H9 (cell line): ENCODE measurements around the gene RASAL1. TPM values are rescaled to one million over a fixed set of nuclear protein-coding genes. Genes with fewer than 3 reads are reported as not detected.

Experiments used
- DNase-seq: peaks from one replicate; pipeline ENCODE4 v3.0.0-alpha.2; 2017
- H2AFZ ChIP-seq: one replicate; pipeline ENCODE4 v1.6.1; 2013; ENCODE audit warnings: mild to moderate bottlenecking, low read length, control low read depth, moderate library complexity
- H2AK5ac ChIP-seq: 2 replicates; pipeline ENCODE4 v1.6.1; 2013; ENCODE audit warnings: low read length, control low read depth, mixed read lengths; ENCODE audit not compliant: insufficient read length
- H2BK120ac ChIP-seq: one replicate; pipeline ENCODE4 v1.6.1; 2013; ENCODE audit warnings: low read depth, mild to moderate bottlenecking, low read length, control low read depth, inconsistent platforms; ENCODE audit not compliant: poor library complexity, severe bottlenecking
- H2BK12ac ChIP-seq: 2 replicates; pipeline ENCODE4 v1.6.1; 2013; ENCODE audit warnings: low read length, control low read depth, mixed read lengths, low read depth; ENCODE audit not compliant: insufficient read length
- H2BK15ac ChIP-seq: 2 replicates; pipeline ENCODE4 v1.6.1; 2013; ENCODE audit warnings: low read depth, low read length, control low read depth
- H2BK20ac ChIP-seq: one replicate; pipeline ENCODE4 v1.6.1; 2013; ENCODE audit warnings: low read depth, mild to moderate bottlenecking, low read length, control low read depth, inconsistent platforms; ENCODE audit not compliant: poor library complexity, severe bottlenecking
- H2BK5ac ChIP-seq: 2 replicates; pipeline ENCODE4 v1.6.1; 2013; ENCODE audit warnings: low read length, control low read depth, mixed read lengths; ENCODE audit not compliant: insufficient read length
- H3K14ac ChIP-seq: 2 replicates; pipeline ENCODE4 v1.6.1; 2013; ENCODE audit warnings: low read length, control low read depth; ENCODE audit not compliant: insufficient read depth
- H3K18ac ChIP-seq: 2 replicates; pipeline ENCODE4 v1.6.1; 2013; ENCODE audit warnings: low read depth, mild to moderate bottlenecking, mixed read lengths, low read length, control low read depth; ENCODE audit not compliant: insufficient read length
- H3K23ac ChIP-seq: 2 replicates; pipeline ENCODE4 v1.6.1; 2013; ENCODE audit warnings: low read length, control low read depth, mixed read lengths, low read depth; ENCODE audit not compliant: insufficient read length
- H3K23me2 ChIP-seq: 2 replicates; pipeline ENCODE4 v1.6.1; 2013; ENCODE audit warnings: low read depth, mild to moderate bottlenecking, mixed read lengths, low read length, control low read depth; ENCODE audit not compliant: insufficient read length, poor library complexity, severe bottlenecking
- H3K27ac ChIP-seq: 2 replicates; pipeline ENCODE4 v1.5.1; 2013; ENCODE audit warnings: low read length, control low read depth, mixed read lengths, low read depth; ENCODE audit not compliant: insufficient read length
- H3K27me3 ChIP-seq: 2 replicates; pipeline ENCODE4 v1.6.1; 2013; ENCODE audit warnings: low read length, control low read depth, inconsistent platforms; ENCODE audit not compliant: insufficient read depth
- H3K4ac ChIP-seq: 2 replicates; pipeline ENCODE4 v1.6.1; 2013; ENCODE audit warnings: low read depth, mild to moderate bottlenecking, control low read depth, inconsistent platforms, low read length, moderate library complexity
- H3K4me1 ChIP-seq: 2 replicates; pipeline ENCODE4 v1.6.1; 2013; ENCODE audit warnings: low read length, control low read depth, inconsistent platforms; ENCODE audit not compliant: insufficient read depth
- H3K4me2 ChIP-seq: 2 replicates; pipeline ENCODE4 v1.6.1; 2013; ENCODE audit warnings: low read length, control low read depth, mixed read lengths; ENCODE audit not compliant: insufficient read length, insufficient read depth
- H3K56ac ChIP-seq: 2 replicates; pipeline ENCODE4 v1.6.1; 2013; ENCODE audit warnings: low read depth, mild to moderate bottlenecking, mixed read lengths, low read length, control low read depth; ENCODE audit not compliant: insufficient read length
- H3K79me1 ChIP-seq: 2 replicates; pipeline ENCODE4 v1.6.1; 2013; ENCODE audit warnings: low read depth, mild to moderate bottlenecking, moderate library complexity, low read length, control low read depth, inconsistent platforms; ENCODE audit not compliant: insufficient read depth, poor library complexity, severe bottlenecking
- H3K79me2 ChIP-seq: 2 replicates; pipeline ENCODE4 v1.6.1; 2013; ENCODE audit warnings: low read length, control low read depth, inconsistent platforms; ENCODE audit not compliant: insufficient read depth
- H3K9ac ChIP-seq: 2 replicates; pipeline ENCODE4 v1.6.1; 2013; ENCODE audit warnings: low read length, control low read depth, mixed read lengths; ENCODE audit not compliant: insufficient read length; ENCODE audit errors: extremely low read depth
- H3K9me3 ChIP-seq: one replicate; pipeline ENCODE4 v1.6.1; 2013; ENCODE audit warnings: low read depth, low read length, inconsistent platforms; ENCODE audit not compliant: control insufficient read depth
- H3T11ph ChIP-seq: one replicate; pipeline ENCODE4 v1.6.1; 2013; ENCODE audit warnings: mild to moderate bottlenecking, low read length, control low read depth, inconsistent platforms
- H4K20me1 ChIP-seq: one replicate; pipeline ENCODE4 v1.6.1; 2013; ENCODE audit not compliant: control insufficient read depth, insufficient read length, insufficient read depth
- H4K5ac ChIP-seq: 2 replicates; pipeline ENCODE4 v1.6.1; 2013; ENCODE audit warnings: low read depth, mild to moderate bottlenecking, mixed read lengths, low read length, control low read depth; ENCODE audit not compliant: insufficient read length
- H4K8ac ChIP-seq: replicated peaks from 2 replicates; pipeline ENCODE4 v1.6.1; 2013; ENCODE audit warnings: low read length, control low read depth, mixed read lengths, low read depth; ENCODE audit not compliant: insufficient read length
- H4K91ac ChIP-seq: 2 replicates; pipeline ENCODE4 v1.6.1; 2013; ENCODE audit warnings: low read depth, mild to moderate bottlenecking, moderate library complexity, mixed read lengths, low read length, control low read depth; ENCODE audit not compliant: insufficient read length
- H3K27ac Mint-ChIP-seq, 3 experiments: 2 replicates in 2 of 3; 3 replicates in 1 of 3; pipeline ENCODE4 v1.8.0; 2020 to 2021; ENCODE audit warnings: mixed read lengths in 3 of 3, mild to moderate bottlenecking in 1 of 3, moderate library complexity in 1 of 3
- H3K27me3 Mint-ChIP-seq: 2 replicates; pipeline ENCODE4 v1.8.0; 2021; ENCODE audit warnings: low read depth, mild to moderate bottlenecking, moderate library complexity, mixed read lengths
- H3K36me3 Mint-ChIP-seq, 3 experiments: 2 replicates in 2 of 3; 3 replicates in 1 of 3; pipeline ENCODE4 v1.8.0; 2020 to 2021; ENCODE audit warnings: low read depth in 3 of 3, mixed read lengths in 3 of 3; ENCODE audit not compliant: insufficient read depth in 1 of 3
- H3K4me1 Mint-ChIP-seq, 2 experiments: 2 replicates each; pipeline ENCODE4 v1.8.0; 2020; ENCODE audit warnings: mixed read lengths in 2 of 2
- H3K4me3 Mint-ChIP-seq, 2 experiments: 2 replicates in 1 of 2; 3 replicates in 1 of 2; pipeline ENCODE4 v1.8.0; 2020 to 2021; ENCODE audit warnings: mild to moderate bottlenecking in 2 of 2, mixed read lengths in 2 of 2, moderate library complexity in 1 of 2
- H3K9me3 Mint-ChIP-seq, 2 experiments: 2 replicates in 1 of 2; 3 replicates in 1 of 2; pipeline ENCODE4 v1.8.0; 2020; ENCODE audit warnings: mild to moderate bottlenecking in 2 of 2, mixed read lengths in 2 of 2, moderate library complexity in 1 of 2
- WGBS: extraction: QIAGEN DNeasy Blood & Tissue Kit; methylation state at CpG from one replicate; pipeline ENCODE4 v1.1.7; 2013; ENCODE audit warnings: missing lambda C conversion rate, low lambda C conversion rate, mixed read lengths; ENCODE audit not compliant: insufficient read length; ENCODE audit errors: extremely low coverage; 5-methylcytosine and 5-hydroxymethylcytosine counted together
- total RNA-seq: library from RNA; stranded (reverse); gene quantifications from 2 replicates; pipeline ENCODE4 v1.2.1, GENCODE V29; 2021
- TF ChIP-seq, protein P1 (sequence below): fragments of 200-600 bp; sonication (generic); conservative IDR thresholded peaks from 3 replicates; pipeline ENCODE4 v1.8.0; 2021; ENCODE audit warnings: antibody characterized with exemption, mild to moderate bottlenecking

RASAL1 gene
- total RNA-seq, 1 experiment from 2014 or later: 2.3 TPM

DNA sequence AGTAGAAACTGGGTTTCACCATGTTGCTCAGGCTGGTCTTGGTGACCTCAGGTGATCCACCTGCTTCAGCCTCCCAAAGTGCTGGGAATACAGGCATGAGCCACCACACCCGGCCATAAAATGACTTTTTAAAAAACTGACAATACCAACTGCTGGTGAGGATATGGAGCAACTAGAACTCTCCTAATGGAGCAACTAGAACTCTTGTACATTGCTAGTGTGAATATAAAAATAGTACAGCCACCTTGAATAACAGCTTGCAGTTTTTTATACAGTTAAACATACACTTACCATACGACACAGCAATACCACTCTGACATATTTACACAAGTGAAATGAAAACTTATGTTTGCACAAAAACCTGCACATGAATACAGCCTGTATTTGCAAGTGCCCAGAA is 11.4 kb upstream of the RASAL1 start:
- no peak overlapping the region for H4K5ac ChIP-seq
- TF ChIP-seq, protein P1, sequence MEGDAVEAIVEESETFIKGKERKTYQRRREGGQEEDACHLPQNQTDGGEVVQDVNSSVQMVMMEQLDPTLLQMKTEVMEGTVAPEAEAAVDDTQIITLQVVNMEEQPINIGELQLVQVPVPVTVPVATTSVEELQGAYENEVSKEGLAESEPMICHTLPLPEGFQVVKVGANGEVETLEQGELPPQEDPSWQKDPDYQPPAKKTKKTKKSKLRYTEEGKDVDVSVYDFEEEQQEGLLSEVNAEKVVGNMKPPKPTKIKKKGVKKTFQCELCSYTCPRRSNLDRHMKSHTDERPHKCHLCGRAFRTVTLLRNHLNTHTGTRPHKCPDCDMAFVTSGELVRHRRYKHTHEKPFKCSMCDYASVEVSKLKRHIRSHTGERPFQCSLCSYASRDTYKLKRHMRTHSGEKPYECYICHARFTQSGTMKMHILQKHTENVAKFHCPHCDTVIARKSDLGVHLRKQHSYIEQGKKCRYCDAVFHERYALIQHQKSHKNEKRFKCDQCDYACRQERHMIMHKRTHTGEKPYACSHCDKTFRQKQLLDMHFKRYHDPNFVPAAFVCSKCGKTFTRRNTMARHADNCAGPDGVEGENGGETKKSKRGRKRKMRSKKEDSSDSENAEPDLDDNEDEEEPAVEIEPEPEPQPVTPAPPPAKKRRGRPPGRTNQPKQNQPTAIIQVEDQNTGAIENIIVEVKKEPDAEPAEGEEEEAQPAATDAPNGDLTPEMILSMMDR: no peak
- H3K23ac ChIP-seq: no peak overlapping the region
- Mint-ChIP-seq H3K9me3 (peaks cover 6% of the 10 kb centered on the region in 2 experiments; a peak in 4 of 5 replicates), H3K27ac (no peak overlapping the region), H3K4me1 (peaks cover 15 to 31% of the 10 kb centered on the region in 2 experiments), H3K4me3 (no peak overlapping the region), H3K27me3 (peaks cover 27% of the 10 kb centered on the region), H3K36me3 (no peaks in the 10 kb centered on the region; a peak in 3 of 7 replicates)
- H2BK5ac ChIP-seq: no peak overlapping the region
- H3K18ac ChIP-seq: no peak overlapping the region
- H2BK12ac ChIP-seq: no peak overlapping the region
- no peak overlapping the region for H2BK15ac ChIP-seq
- H3K4ac ChIP-seq: no peak overlapping the region
- H3K56ac ChIP-seq: no peak overlapping the region
- no peak for DNase-seq
- H4K20me1 ChIP-seq: no peaks in the 10 kb centered on the region
- H3K23me2 ChIP-seq: peaks cover 4% of the 10 kb centered on the region
- no peak overlapping the region for H2BK20ac ChIP-seq
- H3K9ac ChIP-seq: no peak overlapping the region
- WGBS: no CpG with 5 or more reads among the region's 2 CpGs
- H2AFZ ChIP-seq: no peak overlapping the region
- H3K27ac ChIP-seq: no peak overlapping the region
- peaks cover 2% of the 10 kb centered on the region; the same call in 1 of the 2 replicates for H3K4me1 ChIP-seq
- H2AK5ac ChIP-seq: no peak overlapping the region
- H3K14ac ChIP-seq: no peak overlapping the region
- H2BK120ac ChIP-seq: no peak overlapping the region
- no peaks in the 10 kb centered on the region for H3K79me1 ChIP-seq
- H4K8ac ChIP-seq: no peak overlapping the region
- H3K27me3 ChIP-seq: peaks cover 1% of the 10 kb centered on the region; the same call in 1 of the 2 replicates
- H3K9me3 ChIP-seq: no peaks in the 10 kb centered on the region
- H4K91ac ChIP-seq: no peak overlapping the region
- no peaks in the 10 kb centered on the region for H3K79me2 ChIP-seq
- no peak overlapping the region for H3K4me2 ChIP-seq
- no peak overlapping the region for H3T11ph ChIP-seq
